ENCODE data around the gene RHOD. TPM values are rescaled to one million over a fixed set of nuclear protein-coding genes. Genes with fewer than 3 reads are reported as not detected.

RHOD gene
- total and polyA plus RNA-seq, 12 donors = 21.9 to 103 (median 35.2) TPM

DNA sequence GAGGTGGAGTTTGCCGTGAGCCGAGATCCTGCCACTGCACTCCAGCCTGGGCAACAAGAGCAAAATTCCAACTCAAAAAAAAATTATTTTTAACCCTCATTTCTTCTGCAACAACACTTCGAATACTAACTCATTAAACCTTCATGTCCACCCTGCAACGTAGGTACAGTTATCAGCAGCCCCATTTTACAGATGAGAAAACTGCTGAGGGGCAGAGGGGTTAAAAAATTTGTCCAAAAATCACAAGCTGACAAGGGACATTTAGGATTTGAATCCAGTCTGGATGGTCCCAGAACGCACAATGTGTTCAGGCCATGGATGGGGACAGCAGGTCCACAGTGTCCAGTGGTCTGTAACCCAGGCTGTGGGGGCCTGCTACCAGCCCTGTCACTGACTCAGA, 29.0 kb downstream of the RHOD start:
- Histone ChIP-seq H3K4me3 (no peak overlapping the region), H3K27ac (no peak overlapping the region), H3K9me3 (no peaks in the 10 kb centered on the region), H3K36me3 (no peaks in the 10 kb centered on the region), H3K27me3 (peaks cover 0 to 6% (median 0%) of the 10 kb centered on the region in 7 donors), H3K4me1 (peaks cover 6 to 13% (median 12%) of the 10 kb centered on the region in 9 donors)
- ATAC-seq (no peak), DNase-seq (no peak)
- intact Hi-C loops (cut with DNase I) = loop anchor here in 5 of 10 donors (10.0 kb wide), 2 partner anchors 79 to 229 kb away; no protein-coding TSS in a partner anchor
- 95% methylated on average over 5 of the region's 5 CpGs for WGBS, 2 donors
- TF ChIP-seq, protein P1, sequence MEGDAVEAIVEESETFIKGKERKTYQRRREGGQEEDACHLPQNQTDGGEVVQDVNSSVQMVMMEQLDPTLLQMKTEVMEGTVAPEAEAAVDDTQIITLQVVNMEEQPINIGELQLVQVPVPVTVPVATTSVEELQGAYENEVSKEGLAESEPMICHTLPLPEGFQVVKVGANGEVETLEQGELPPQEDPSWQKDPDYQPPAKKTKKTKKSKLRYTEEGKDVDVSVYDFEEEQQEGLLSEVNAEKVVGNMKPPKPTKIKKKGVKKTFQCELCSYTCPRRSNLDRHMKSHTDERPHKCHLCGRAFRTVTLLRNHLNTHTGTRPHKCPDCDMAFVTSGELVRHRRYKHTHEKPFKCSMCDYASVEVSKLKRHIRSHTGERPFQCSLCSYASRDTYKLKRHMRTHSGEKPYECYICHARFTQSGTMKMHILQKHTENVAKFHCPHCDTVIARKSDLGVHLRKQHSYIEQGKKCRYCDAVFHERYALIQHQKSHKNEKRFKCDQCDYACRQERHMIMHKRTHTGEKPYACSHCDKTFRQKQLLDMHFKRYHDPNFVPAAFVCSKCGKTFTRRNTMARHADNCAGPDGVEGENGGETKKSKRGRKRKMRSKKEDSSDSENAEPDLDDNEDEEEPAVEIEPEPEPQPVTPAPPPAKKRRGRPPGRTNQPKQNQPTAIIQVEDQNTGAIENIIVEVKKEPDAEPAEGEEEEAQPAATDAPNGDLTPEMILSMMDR (IDR thresholded peaks at IDR 0.05) = no peak

DNA sequence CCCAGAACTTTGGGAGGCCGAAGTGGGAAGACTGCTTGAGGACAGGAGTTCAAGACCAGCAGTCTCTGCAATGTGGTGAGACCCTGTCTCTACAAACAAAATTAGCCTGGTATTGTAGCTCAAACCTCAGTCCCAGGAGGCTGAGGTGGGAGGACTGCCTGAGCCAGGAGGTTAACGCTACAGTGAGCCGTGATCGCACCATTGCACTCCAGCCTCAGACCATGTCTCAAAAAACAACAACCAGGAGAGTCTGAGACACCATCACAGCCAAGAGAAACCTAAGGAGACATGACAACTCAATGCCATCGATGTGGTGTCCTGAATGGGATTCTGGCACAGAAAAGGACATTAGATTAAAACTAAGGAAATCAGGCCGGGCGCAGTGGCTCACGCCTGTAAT, 34.1 kb downstream of the RHOD start:
- Histone ChIP-seq H3K4me3 (no peak overlapping the region), H3K27ac (no peak overlapping the region), H3K9me3 (no peaks in the 10 kb centered on the region), H3K27me3 (no peaks in the 10 kb centered on the region), H3K4me1 (no peaks in the 10 kb centered on the region), H3K36me3 (no peaks in the 10 kb centered on the region)
- ATAC-seq (no peak), DNase-seq (no peak)
- 93 to 95% methylated on average over 8 of the region's 8 CpGs for WGBS, 2 donors
- intact Hi-C loops (cut with DNase I) = no loop called here
- TF ChIP-seq, protein P1 (IDR thresholded peaks at IDR 0.05) = no peak

DNA sequence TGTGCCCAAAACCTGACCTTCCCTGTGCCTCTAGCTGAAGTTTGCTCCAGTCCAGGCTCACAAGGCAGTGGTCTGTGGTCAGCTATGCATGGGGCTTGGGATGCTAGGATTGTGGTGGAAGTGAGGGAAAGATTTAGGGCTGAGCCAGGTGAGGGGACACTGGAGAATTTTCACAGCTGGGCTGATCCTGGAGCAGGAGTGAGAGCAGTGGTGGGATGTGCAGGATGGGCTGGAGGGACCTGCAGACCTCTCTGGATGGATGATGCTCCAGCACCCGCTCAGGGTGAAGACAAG, 38.5 kb downstream of the RHOD start:
- DNase-seq (no peak), ATAC-seq (no peak)
- Histone ChIP-seq H3K4me3 (no peak overlapping the region), H3K9me3 (no peaks in the 10 kb centered on the region), H3K36me3 (no peaks in the 10 kb centered on the region), H3K4me1 (peaks cover 0 to 3% (median 0%) of the 10 kb centered on the region in 9 donors), H3K27me3 (no peaks in the 10 kb centered on the region), H3K27ac (no peak overlapping the region)
- intact Hi-C loops (cut with DNase I) = no loop called here
- 76 to 94% methylated on average over 1 of the region's 1 CpG for WGBS, 2 donors
- TF ChIP-seq, protein P1 (IDR thresholded peaks at IDR 0.05) = no peak

DNA sequence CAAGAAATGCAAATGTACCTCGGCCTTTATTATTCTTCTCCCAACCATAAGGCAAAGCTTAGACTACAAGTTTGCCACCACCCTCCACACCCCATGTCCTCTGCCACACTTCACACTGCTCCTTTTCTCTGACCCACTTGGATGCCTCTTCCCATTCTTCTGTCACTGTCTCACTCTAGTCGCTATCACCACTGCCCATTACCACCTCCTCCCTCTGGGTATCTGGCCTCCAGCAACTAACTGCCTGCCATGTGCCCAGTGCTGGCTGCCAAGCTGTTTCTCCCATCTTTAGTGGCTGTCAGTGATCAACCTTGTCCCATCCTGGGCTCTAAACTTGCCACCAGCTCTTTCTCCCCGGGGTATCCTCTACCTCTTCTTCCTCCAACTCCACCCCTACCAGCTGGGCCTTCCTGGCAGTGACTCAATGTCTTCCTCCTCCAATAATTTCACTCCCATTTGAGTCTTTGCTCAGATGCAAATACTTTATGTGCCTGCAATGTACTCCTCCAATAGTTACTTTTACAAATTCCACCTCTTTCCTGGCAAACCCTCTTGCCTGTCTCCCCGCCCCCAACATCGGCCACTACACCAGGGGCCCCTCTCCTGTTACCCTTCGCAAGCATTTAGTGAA, 42.3 kb downstream of the RHOD start:
- Histone ChIP-seq H3K9me3 (no peaks in the 10 kb centered on the region), H3K4me3 (no peak overlapping the region), H3K4me1 (peaks cover 0 to 6% (median 0%) of the 10 kb centered on the region in 9 donors), H3K36me3 (no peaks in the 10 kb centered on the region), H3K27ac (no peak overlapping the region), H3K27me3 (no peaks in the 10 kb centered on the region)
- WGBS, 2 donors = 61 to 72% methylated on average over 6 of the region's 6 CpGs
- DNase-seq (peak in 1 of 2 donors; percentile 33), ATAC-seq (peak; percentile 72 to 95 (median 84))
- TF ChIP-seq, protein P1 (IDR thresholded peaks at IDR 0.05) = no peak
- intact Hi-C loops (cut with DNase I) = no loop called here

Measured in heart right ventricle (tissue), 16 donors.